ENCODE measurements around the gene SDK2.
"Not testable (repeated sequence)": the region's sequence is repeated elsewhere in the genome, so short reads cannot be mapped to it uniquely, and the experiment has no call there.

The SDK2 gene

DNA sequence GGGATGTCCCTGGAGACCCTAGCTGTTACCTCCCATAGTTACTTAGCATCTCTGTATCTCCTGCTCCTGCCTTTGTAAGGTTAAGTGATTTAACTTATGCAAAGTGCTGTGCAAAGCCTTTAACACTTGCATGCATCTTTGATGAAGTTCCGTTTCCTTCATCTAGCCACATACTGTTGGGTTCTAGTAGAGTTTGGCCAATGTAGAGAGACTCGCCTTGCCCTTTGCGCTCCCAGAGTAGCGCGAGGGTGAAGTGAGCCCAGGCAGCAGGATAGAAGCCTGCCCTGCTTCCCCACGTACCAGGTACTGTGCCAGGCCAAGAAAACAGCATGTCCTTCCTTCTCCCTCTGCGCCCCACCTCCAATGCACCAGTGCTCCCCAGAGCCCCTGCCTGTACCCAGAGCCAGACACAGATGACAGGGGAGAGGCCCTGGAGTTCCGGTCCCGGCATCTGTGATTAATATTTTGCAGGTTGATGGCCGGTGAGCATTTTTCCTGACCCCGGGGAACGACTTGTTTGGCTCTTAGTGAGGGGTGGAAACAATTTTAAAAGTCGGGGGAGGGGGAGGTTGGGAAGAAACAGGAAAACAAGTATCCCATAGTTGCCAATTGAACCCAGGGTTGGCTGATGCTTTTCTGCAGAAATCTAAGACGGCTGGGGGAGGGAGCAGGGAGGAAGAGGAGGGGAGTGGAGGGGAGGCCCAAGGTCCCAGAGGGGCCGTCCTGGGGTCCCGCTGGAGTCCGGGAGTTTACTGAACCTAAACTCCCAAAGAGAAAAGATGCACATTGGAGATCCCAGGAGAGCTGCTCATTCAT, 319.3 kb downstream of the SDK2 start:
- H3K4me1 Mint-ChIP-seq = no peaks in the 10 kb centered on the region
- DNase-seq (ENCODE audit: low spot score in 2 of 2) = no peak
- no peak for ATAC-seq (ENCODE audit: low read depth)
- H3K36me3 Mint-ChIP-seq = no peaks in the 10 kb centered on the region
- no peaks in the 10 kb centered on the region for H3K9me3 Mint-ChIP-seq
- no peak overlapping the region for H3K4me3 Mint-ChIP-seq
- H3K27ac Mint-ChIP-seq = no peak overlapping the region
- peaks cover 25% of the 10 kb centered on the region for H3K27me3 Mint-ChIP-seq

DNA sequence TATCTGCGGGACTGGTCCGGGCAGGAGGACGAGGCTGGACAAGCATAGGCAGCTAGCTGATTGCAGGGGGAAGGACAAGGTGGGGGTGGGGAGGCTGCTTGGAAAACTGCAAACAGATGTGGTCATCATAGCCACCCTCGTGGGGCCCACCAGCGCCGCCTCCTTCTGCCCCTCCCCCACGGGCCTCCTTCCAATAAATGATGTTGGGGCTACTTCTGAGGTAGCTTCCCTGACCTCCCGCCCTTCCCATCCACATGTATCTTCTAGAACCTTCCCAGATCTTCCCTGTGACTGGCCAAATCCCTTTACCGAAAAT, 320.1 kb downstream of the SDK2 start:
- no peaks in the 10 kb centered on the region for H3K4me1 Mint-ChIP-seq
- H3K27me3 Mint-ChIP-seq = peaks cover 23% of the 10 kb centered on the region
- DNase-seq (ENCODE audit: low spot score in 2 of 2) (no peak), ATAC-seq (ENCODE audit: low read depth) (no peak)
- no peak overlapping the region for H3K4me3 Mint-ChIP-seq
- no peaks in the 10 kb centered on the region for H3K36me3 Mint-ChIP-seq
- H3K27ac Mint-ChIP-seq = no peak overlapping the region
- no peaks in the 10 kb centered on the region for H3K9me3 Mint-ChIP-seq

DNA sequence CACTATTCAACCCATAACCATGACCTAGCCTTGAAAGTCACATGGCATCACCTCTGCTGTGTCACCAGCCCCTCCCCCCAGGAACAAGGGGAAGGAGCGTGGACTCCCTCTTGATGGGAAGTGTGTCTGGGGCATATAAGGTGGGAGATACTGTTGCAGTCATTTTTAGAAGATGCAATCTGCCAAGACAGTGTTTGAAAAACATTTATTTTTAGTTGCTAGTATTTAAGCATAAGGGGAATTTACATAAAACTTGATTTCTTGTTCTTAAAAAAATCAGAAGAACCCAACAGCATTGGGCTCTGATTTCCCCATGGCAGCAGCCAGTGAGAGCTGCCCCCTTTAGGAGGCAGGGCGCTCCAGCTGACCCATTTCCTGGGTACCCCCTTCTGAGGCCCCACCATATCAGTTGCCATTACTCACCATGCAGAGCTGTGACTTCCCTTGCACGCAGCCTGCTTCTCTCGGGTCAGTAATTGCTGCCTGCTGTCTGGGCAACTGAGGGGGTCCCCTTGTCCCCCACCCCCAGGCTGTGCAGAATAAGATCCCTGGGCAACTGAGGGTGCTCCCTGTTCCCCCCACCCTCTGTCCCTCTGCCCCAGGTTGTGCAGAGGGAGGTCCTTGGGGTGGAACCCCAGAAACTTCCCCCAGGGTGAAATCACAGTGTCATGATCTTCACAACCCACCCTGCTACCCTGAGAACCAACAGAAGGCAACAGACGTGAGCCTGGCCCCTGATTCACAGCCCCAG, 320.7 kb downstream of the SDK2 start:
- ATAC-seq (ENCODE audit: low read depth) (no peak), DNase-seq (ENCODE audit: low spot score in 2 of 2) (no peak)
- Mint-ChIP-seq H3K4me3 (no peak overlapping the region), H3K36me3 (no peaks in the 10 kb centered on the region), H3K27me3 (peaks cover 21% of the 10 kb centered on the region), H3K27ac (no peak overlapping the region), H3K9me3 (no peaks in the 10 kb centered on the region), H3K4me1 (no peaks in the 10 kb centered on the region)

DNA sequence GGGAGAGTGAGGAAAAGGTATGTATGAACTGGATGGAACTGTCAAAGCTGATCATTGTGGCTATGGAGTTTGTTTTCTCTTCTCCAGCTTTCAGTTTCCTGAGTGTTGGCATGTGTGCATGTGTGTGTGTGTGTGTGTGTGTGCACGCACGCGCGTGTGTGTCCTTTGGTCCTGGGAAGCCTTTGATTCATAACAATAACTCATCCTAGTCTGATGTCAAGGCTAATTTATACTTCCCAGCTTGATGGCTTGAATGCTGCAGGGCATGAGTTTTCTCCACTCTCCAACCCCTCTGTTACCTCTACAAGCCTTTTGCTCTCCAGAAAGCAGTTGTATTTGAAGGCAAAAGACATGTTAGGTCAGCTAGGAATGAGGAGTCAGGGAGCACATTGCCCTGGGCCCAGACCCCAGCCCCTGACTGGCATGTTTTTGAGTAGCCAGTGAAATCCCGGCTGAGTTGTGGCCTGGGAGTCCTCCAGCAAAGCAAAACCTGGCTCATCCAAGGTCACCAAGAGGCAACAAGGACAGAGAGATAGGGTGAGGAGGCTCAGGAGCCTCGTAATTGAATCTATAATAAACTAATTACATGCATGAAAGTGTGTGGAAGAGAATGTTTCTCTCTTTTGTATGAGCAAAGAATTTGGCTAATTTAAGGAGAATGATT, 323.5 kb downstream of the SDK2 start:
- ATAC-seq (ENCODE audit: low read depth) = no peak
- Mint-ChIP-seq H3K4me3 (no peak overlapping the region), H3K4me1 (peaks cover 14% of the 10 kb centered on the region), H3K9me3 (no peaks in the 10 kb centered on the region), H3K36me3 (no peaks in the 10 kb centered on the region), H3K27me3 (peaks cover 16% of the 10 kb centered on the region), H3K27ac (no peak overlapping the region)
- DNase-seq (ENCODE audit: low spot score in 2 of 2) = no peak

DNA sequence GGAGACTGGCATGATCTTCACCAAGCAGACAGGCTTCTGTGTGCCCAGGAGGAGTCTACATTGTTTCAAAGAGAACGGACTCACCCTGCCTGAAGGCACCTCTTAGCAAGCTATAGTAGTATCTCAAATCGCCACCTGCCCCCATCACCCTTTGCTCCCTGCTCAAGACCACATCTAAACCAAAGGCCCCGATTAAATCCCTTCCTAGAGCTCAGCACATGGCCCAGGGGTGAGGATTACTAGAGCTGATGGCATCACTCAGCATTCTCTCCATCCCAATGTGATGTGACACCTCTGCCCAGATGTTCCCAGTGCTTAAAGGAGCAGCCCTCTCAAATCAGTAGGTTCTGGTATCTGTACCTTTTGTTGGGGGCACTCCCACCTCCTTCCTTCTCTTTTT, 324.5 kb downstream of the SDK2 start:
- H3K27me3 Mint-ChIP-seq = peaks cover 12% of the 10 kb centered on the region
- peaks cover 15% of the 10 kb centered on the region for H3K4me1 Mint-ChIP-seq
- H3K36me3 Mint-ChIP-seq = no peaks in the 10 kb centered on the region
- no peak overlapping the region for H3K4me3 Mint-ChIP-seq
- ATAC-seq (ENCODE audit: low read depth) (no peak), DNase-seq (ENCODE audit: low spot score in 2 of 2) (no peak)
- no peak overlapping the region for H3K27ac Mint-ChIP-seq
- no peaks in the 10 kb centered on the region for H3K9me3 Mint-ChIP-seq

DNA sequence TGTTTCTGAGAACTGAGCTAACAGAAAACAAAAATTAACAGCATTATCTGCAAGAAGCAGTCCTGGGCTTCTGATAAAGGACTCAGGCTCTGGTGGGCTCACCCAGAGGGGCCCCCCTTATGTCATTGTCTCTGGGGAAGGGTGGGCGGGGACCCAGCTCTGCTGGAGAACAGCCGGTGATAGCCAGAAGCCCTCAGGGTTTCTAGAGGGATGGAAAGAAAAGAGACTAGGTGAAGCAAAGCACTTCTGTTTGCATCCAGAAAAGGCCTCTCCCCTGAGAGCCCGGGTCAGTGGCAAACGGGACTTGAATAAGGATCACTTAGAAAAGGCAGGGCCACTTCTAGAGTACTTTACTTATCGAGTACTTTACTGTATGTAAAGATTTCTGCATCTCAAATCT, 325.4 kb downstream of the SDK2 start:
- no peak for ATAC-seq (ENCODE audit: low read depth)
- H3K36me3 Mint-ChIP-seq = no peaks in the 10 kb centered on the region
- DNase-seq (ENCODE audit: low spot score in 2 of 2) = no peak
- peaks cover 7% of the 10 kb centered on the region for H3K27me3 Mint-ChIP-seq
- H3K4me1 Mint-ChIP-seq = peaks cover 15% of the 10 kb centered on the region
- H3K9me3 Mint-ChIP-seq = no peaks in the 10 kb centered on the region
- no peak overlapping the region for H3K27ac Mint-ChIP-seq
- no peak overlapping the region for H3K4me3 Mint-ChIP-seq

- no peak overlapping the region for H3K27ac Mint-ChIP-seq
- H3K36me3 Mint-ChIP-seq = no peaks in the 10 kb centered on the region
- no peaks in the 10 kb centered on the region for H3K9me3 Mint-ChIP-seq
- DNase-seq (ENCODE audit: low spot score in 2 of 2) (no peak), ATAC-seq (ENCODE audit: low read depth) (no peak)
- H3K4me1 Mint-ChIP-seq = peaks cover 15% of the 10 kb centered on the region
- no peak overlapping the region for H3K4me3 Mint-ChIP-seq
- H3K27me3 Mint-ChIP-seq = peaks cover 7% of the 10 kb centered on the region
These were observed 325.8 kb downstream of the SDK2 start for GRCh38 chr17:73318427-73318813.

GRCh38 chr17:73317513-73318426, 326.5 kb downstream of the SDK2 start:
- no peaks in the 10 kb centered on the region for H3K9me3 Mint-ChIP-seq
- H3K36me3 Mint-ChIP-seq = no peaks in the 10 kb centered on the region
- peaks cover 15% of the 10 kb centered on the region for H3K4me1 Mint-ChIP-seq
- H3K4me3 Mint-ChIP-seq = peak overlapping the region; percentile 57
- no peak for ATAC-seq (ENCODE audit: low read depth)
- no peak for DNase-seq (ENCODE audit: low spot score in 2 of 2)
- H3K27ac Mint-ChIP-seq = no peak overlapping the region
- peaks cover 4% of the 10 kb centered on the region for H3K27me3 Mint-ChIP-seq

DNA sequence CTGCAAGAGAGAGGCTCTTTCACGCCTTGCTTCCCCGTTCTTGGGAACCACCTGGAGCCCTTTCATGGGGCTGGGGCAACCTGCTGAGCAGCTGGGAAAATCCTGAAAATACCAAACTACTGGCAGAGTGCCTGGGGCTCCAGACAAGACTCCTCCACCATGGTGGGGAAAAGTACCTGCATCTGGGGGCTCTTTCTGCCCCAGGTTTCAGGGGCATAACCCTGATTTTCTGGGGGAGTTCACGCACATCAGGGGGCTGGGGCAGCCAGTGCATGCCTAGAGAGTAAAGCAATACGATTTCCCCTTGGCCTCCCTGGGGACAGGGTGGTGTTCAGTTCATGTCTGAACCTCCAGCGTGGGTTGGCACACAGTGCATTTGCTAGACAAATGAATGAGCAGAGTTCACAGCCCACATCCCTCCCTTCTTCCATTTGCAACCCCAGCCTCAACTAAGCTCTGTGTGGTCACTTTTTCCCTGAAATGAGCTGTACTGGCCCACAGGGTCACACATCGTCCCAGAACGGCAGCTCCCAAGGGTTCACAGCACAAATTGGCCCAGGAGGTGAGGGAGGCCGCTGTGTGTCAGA, 327.2 kb downstream of the SDK2 start:
- H3K4me1 Mint-ChIP-seq = peaks cover 15% of the 10 kb centered on the region
- DNase-seq (ENCODE audit: low spot score in 2 of 2) (peak; percentile 41 to 45), ATAC-seq (ENCODE audit: low read depth) (peak; percentile 93)
- no peaks in the 10 kb centered on the region for H3K9me3 Mint-ChIP-seq
- H3K36me3 Mint-ChIP-seq = no peaks in the 10 kb centered on the region
- no peaks in the 10 kb centered on the region for H3K27me3 Mint-ChIP-seq
- peak overlapping the region; percentile 57 for H3K4me3 Mint-ChIP-seq
- H3K27ac Mint-ChIP-seq = no peak overlapping the region

GRCh38 chr17:73315471-73315870, 328.8 kb downstream of the SDK2 start:
- Mint-ChIP-seq H3K4me1 (peaks cover 16% of the 10 kb centered on the region), H3K4me3 (no peak overlapping the region)

GRCh38 chr17:73313526-73314127, 330.6 kb downstream of the SDK2 start:
- no peaks in the 10 kb centered on the region for H3K36me3 Mint-ChIP-seq
- H3K27me3 Mint-ChIP-seq = peaks cover 1% of the 10 kb centered on the region
- DNase-seq (ENCODE audit: low spot score in 2 of 2) (no peak), ATAC-seq (ENCODE audit: low read depth) (no peak)
- H3K9me3 Mint-ChIP-seq = no peaks in the 10 kb centered on the region
- no peak overlapping the region for H3K27ac Mint-ChIP-seq
- H3K4me3 Mint-ChIP-seq = peak overlapping the region; percentile 43
- peaks cover 23% of the 10 kb centered on the region for H3K4me1 Mint-ChIP-seq

More at GRCh38 chr17:73315471-73315870, 328.8 kb downstream of the SDK2 start:
- H3K36me3 Mint-ChIP-seq = no peaks in the 10 kb centered on the region
- no peaks in the 10 kb centered on the region for H3K9me3 Mint-ChIP-seq
- DNase-seq (ENCODE audit: low spot score in 2 of 2) = no peak
- H3K27ac Mint-ChIP-seq = no peak overlapping the region
- no peaks in the 10 kb centered on the region for H3K27me3 Mint-ChIP-seq
- no peak for ATAC-seq (ENCODE audit: low read depth)

GRCh38 chr17:73312887-73313286, 331.4 kb downstream of the SDK2 start:
- not testable (repeated sequence) for H3K27ac Mint-ChIP-seq

More at GRCh38 chr17:73312887-73313286, 331.4 kb downstream of the SDK2 start:
- ATAC-seq (ENCODE audit: low read depth); H3K36me3 Mint-ChIP-seq; H3K27me3 Mint-ChIP-seq; DNase-seq (ENCODE audit: low spot score in 2 of 2); H3K9me3 Mint-ChIP-seq: not testable (repeated sequence)
- Mint-ChIP-seq H3K4me1 (peaks cover 23% of the 10 kb centered on the region), H3K4me3 (peak overlapping the region; percentile 87)

Data from memory B cell (primary cell).